H1 (cell line): ENCODE data around the gene PLD5. TPM values are rescaled to one million over a fixed set of nuclear protein-coding genes. Genes with fewer than 3 reads are reported as not detected.

Experiments
- CTCF ChIA-PET: fragments of 300-600 bp; sonication (Branson Sonifier 250); formaldehyde crosslinking; loops from one replicate; lab custom pipeline; 2021; ENCODE audit not compliant: partially characterized antibody; lab: Charles Lee
- POLR2A ChIA-PET: fragments of 300-600 bp; sonication (Branson Sonifier 250); formaldehyde crosslinking; loops from one replicate; lab custom pipeline; 2021; ENCODE audit warnings: inconsistent platforms; ENCODE audit not compliant: partially characterized antibody; lab: Charles Lee
- DNase-seq, 2 experiments: peaks; one replicate each; pipeline versions ENCODE4 v3.0.0 to v3.0.0-alpha.2; 2010 to 2022; ENCODE audit warnings: low spot score in 2 of 2, low read depth in 1 of 2, mixed read lengths in 1 of 2
- FAIRE-seq: peaks from 2 replicates; lab custom pipeline; 2011; peaks lifted over from hg19 to GRCh38; lab: Jason Lieb, UNC
- H2AFZ ChIP-seq: 2 replicates; pipeline ENCODE4 v1.8.1; 2012; ENCODE audit warnings: low read length, inconsistent platforms
- H2AK5ac ChIP-seq: 2 replicates; pipeline ENCODE4 v1.6.1; 2013; ENCODE audit warnings: low read depth, low read length
- H2BK120ac ChIP-seq: replicated peaks from 2 replicates; pipeline ENCODE3; 2013; ENCODE audit warnings: low read depth, low read length, inconsistent platforms
- H2BK12ac ChIP-seq: 2 replicates; pipeline ENCODE4 v1.6.1; 2013; ENCODE audit warnings: low read depth, low read length
- H2BK15ac ChIP-seq: 2 replicates; pipeline ENCODE4 v1.6.1; 2013; ENCODE audit warnings: low read length
- H2BK20ac ChIP-seq: 2 replicates; pipeline ENCODE4 v1.6.1; 2013; ENCODE audit warnings: low read length
- H2BK5ac ChIP-seq: 2 replicates; pipeline ENCODE4 v1.6.1; 2013; ENCODE audit warnings: low read depth, low read length
- H3K14ac ChIP-seq: 2 replicates; pipeline ENCODE4 v1.6.1; 2013; ENCODE audit warnings: inconsistent platforms; ENCODE audit not compliant: insufficient read length
- H3K18ac ChIP-seq: 2 replicates; pipeline ENCODE4 v1.6.1; 2013; ENCODE audit warnings: low read length; ENCODE audit errors: extremely low read depth
- H3K23ac ChIP-seq: 2 replicates; pipeline ENCODE4 v1.6.1; 2013; ENCODE audit warnings: inconsistent platforms; ENCODE audit not compliant: insufficient read length
- H3K23me2 ChIP-seq: 2 replicates; pipeline ENCODE4 v1.6.1; 2013; ENCODE audit warnings: low read depth, low read length
- H3K27ac ChIP-seq: 2 replicates; pipeline ENCODE4 v1.6.1; 2011; ENCODE audit warnings: low read depth, low read length, inconsistent platforms
- H3K27me3 ChIP-seq, 4 experiments: replicated peaks in 1 of 4; 1 replicate in 1 of 4; 2 replicates in 3 of 4; pipeline versions ENCODE4 v1.6.1 to v1.8.1; 2011 to 2013; ENCODE audit warnings: low read length in 3 of 4, mild to moderate bottlenecking in 3 of 4, inconsistent platforms in 2 of 4, mixed read lengths in 2 of 4, moderate library complexity in 1 of 4; ENCODE audit not compliant: control insufficient read depth in 3 of 4, insufficient read depth in 3 of 4; ENCODE audit errors: extremely low read depth in 1 of 4
- H3K36me3 ChIP-seq, 4 experiments: 2 replicates each; pipeline versions ENCODE4 v1.6.1 to v1.8.1; 2011 to 2013; ENCODE audit warnings: mild to moderate bottlenecking in 4 of 4, low read length in 3 of 4, moderate library complexity in 2 of 4, control low read depth in 1 of 4, inconsistent platforms in 1 of 4; ENCODE audit not compliant: insufficient read depth in 4 of 4, control insufficient read depth in 2 of 4
- H3K4ac ChIP-seq: replicated peaks from 2 replicates; pipeline ENCODE3; 2013; ENCODE audit warnings: low read length, low read depth, mixed read lengths, inconsistent platforms; ENCODE audit not compliant: insufficient read length
- H3K4me1 ChIP-seq, 4 experiments: replicated peaks in 1 of 4; 1 replicate in 1 of 4; 2 replicates in 3 of 4; pipeline versions ENCODE4 v1.6.1 to v1.8.1; 2011 to 2013; ENCODE audit warnings: low read length in 3 of 4, inconsistent platforms in 2 of 4, mixed read lengths in 1 of 4; ENCODE audit not compliant: insufficient read depth in 4 of 4, control insufficient read depth in 3 of 4
- H3K4me2 ChIP-seq, 2 experiments: 2 replicates each; pipeline versions ENCODE4 v1.6.1 to v1.8.1; 2011 to 2013; ENCODE audit warnings: low read depth in 2 of 2, low read length in 2 of 2, control low read depth in 1 of 2, inconsistent platforms in 1 of 2, mild to moderate bottlenecking in 1 of 2; ENCODE audit not compliant: insufficient read depth in 1 of 2
- H3K4me3 ChIP-seq, 4 experiments: fragments of 200-600, 300-600 bp in 1 of 4; sonication (generic), shearing (Covaris generic), sonication (Bioruptor Twin) in 1 of 4; 2 replicates each; pipeline versions ENCODE4 v1.5.1 to v1.8.1; 2011 to 2016; ENCODE audit warnings: low read length in 4 of 4, low read depth in 3 of 4, control low read depth in 2 of 4, inconsistent platforms in 2 of 4, mild to moderate bottlenecking in 2 of 4, mixed read lengths in 1 of 4, moderate library complexity in 1 of 4; ENCODE audit not compliant: insufficient read depth in 2 of 4; ENCODE audit errors: extremely low read depth in 1 of 4
- H3K56ac ChIP-seq: replicated peaks from 2 replicates; pipeline ENCODE3; 2013; ENCODE audit warnings: low read depth, mild to moderate bottlenecking, mixed read lengths, low read length, inconsistent platforms; ENCODE audit not compliant: insufficient read length
- H3K79me1 ChIP-seq: 2 replicates; pipeline ENCODE4 v1.6.1; 2013; ENCODE audit warnings: low read depth, low read length, control low read depth
- H3K79me2 ChIP-seq, 2 experiments: 2 replicates each; pipeline versions ENCODE4 v1.6.1 to v1.8.1; 2012 to 2013; ENCODE audit warnings: low read length in 2 of 2, mild to moderate bottlenecking in 2 of 2, inconsistent platforms in 1 of 2; ENCODE audit not compliant: insufficient read depth in 2 of 2, control insufficient read depth in 1 of 2
- H3K9ac ChIP-seq, 4 experiments: replicated peaks in 1 of 4; 1 replicate in 1 of 4; 2 replicates in 3 of 4; pipeline versions ENCODE4 v1.6.1 to v1.8.1; 2011 to 2013; ENCODE audit warnings: low read depth in 3 of 4, low read length in 3 of 4, control low read depth in 2 of 4, mild to moderate bottlenecking in 2 of 4, moderate library complexity in 2 of 4, inconsistent platforms in 1 of 4; ENCODE audit errors: extremely low read depth in 1 of 4
- H3K9me3 ChIP-seq, 2 experiments: 2 replicates each; pipeline versions ENCODE4 v1.6.1 to v1.8.1; 2012 to 2013; ENCODE audit warnings: mild to moderate bottlenecking in 2 of 2, moderate library complexity in 2 of 2, control low read depth in 1 of 2, inconsistent platforms in 1 of 2, low read depth in 1 of 2, low read length in 1 of 2, mixed read lengths in 1 of 2; ENCODE audit not compliant: insufficient read depth in 2 of 2
- H4K20me1 ChIP-seq, 2 experiments: replicated peaks in 1 of 2; 2 replicates each; pipeline versions ENCODE3 to v1.8.1; 2011 to 2013; ENCODE audit warnings: inconsistent platforms in 2 of 2, low read length in 2 of 2, mild to moderate bottlenecking in 1 of 2; ENCODE audit not compliant: insufficient read depth in 2 of 2, control insufficient read depth in 1 of 2
- H4K5ac ChIP-seq: 2 replicates; pipeline ENCODE4 v1.6.1; 2013; ENCODE audit warnings: low read length, low read depth, mixed read lengths, inconsistent platforms; ENCODE audit not compliant: insufficient read length
- H4K8ac ChIP-seq: 2 replicates; pipeline ENCODE4 v1.8.0; 2013; ENCODE audit warnings: mild to moderate bottlenecking, moderate library complexity, low read length, inconsistent platforms; ENCODE audit not compliant: insufficient read depth; ENCODE audit errors: extremely low read depth
- H4K91ac ChIP-seq: replicated peaks from 2 replicates; pipeline ENCODE3; 2013; ENCODE audit warnings: low read length, mixed read lengths, inconsistent platforms; ENCODE audit not compliant: insufficient read length
- ATF2 ChIP-seq: IDR thresholded peaks from 2 replicates; pipeline ENCODE4 v1.6.1; 2012; ENCODE audit warnings: low read length, inconsistent platforms
- SIX5 ChIP-seq: IDR thresholded peaks from 2 replicates; pipeline ENCODE4 v1.6.1; 2011; ENCODE audit warnings: mild to moderate bottlenecking, low read depth, low read length
- TCF12 ChIP-seq: IDR thresholded peaks from 2 replicates; pipeline ENCODE4 v1.6.1; 2011; ENCODE audit warnings: low read depth, mild to moderate bottlenecking, low read length
- WGBS, 2 experiments: shearing (Covaris generic) in 1 of 2; methylation state at CpG; one replicate each; pipeline versions ENCODE4 v1.1.6 to v1.1.7; 2013 to 2015; ENCODE audit warnings: low lambda C conversion rate in 2 of 2, mixed read lengths in 2 of 2, inconsistent platforms in 1 of 2, low coverage in 1 of 2, missing lambda C conversion rate in 1 of 2; ENCODE audit not compliant: insufficient replicate concordance in 2 of 2, insufficient coverage in 1 of 2, insufficient read length in 1 of 2; ENCODE audit errors: extremely low coverage in 1 of 2, missing lambda C conversion rate in 1 of 2; 5-methylcytosine and 5-hydroxymethylcytosine counted together
- polyA plus RNA-seq, 7 experiments: library from polyadenylated mRNA; depleted of rRNA in 3 of 7; stranded (reverse) in 5 of 7; unstranded in 2 of 7; fragments of >200 nt in 5 of 7; fragments of 200-250 nt in 2 of 7; gene quantifications; 1 replicate in 5 of 7; 2 replicates in 1 of 7; 4 replicates in 1 of 7; pipeline versions ENCODE4 v1.2.1 to v1.2.3, GENCODE V29; 2011 to 2013; ENCODE audit warnings: missing spikeins in 2 of 7, mixed read lengths in 2 of 7
- total RNA-seq: library from RNA; stranded (reverse); fragmentation: NEBNext Ultra II Directional; extraction: Animal tissue kit (Norgen Biotek cat#: 25700); gene quantifications from 2 replicates; pipeline ENCODE4 v1.2.1, GENCODE V29; 2021

The PLD5 gene
- total and polyA plus RNA-seq, 2 of the 8 experiments (the other 6 are each of a cell fraction or from before 2014, with no cell fraction given) = 0.86 to 8.5 TPM

DNA sequence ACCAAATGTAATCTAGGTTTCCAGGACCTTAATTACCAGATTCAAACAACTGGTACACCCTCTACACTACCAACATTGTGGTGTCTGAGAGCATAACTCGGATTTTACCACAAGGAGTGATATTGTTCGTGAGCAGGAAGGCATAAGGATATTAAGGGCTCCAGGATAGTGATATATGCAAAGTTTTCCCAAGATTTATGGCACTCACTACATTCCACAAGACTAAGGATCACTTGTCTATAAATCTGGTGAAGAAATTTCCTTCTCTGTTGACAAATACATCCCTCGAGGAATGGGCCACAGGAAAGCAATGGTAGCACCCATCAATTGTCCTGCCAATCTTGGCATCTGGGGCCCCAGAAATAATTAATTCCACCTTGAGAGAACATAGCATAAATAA, 43.1 kb upstream of the PLD5 start:
- Histone ChIP-seq H3K27me3 (no peaks in the 10 kb centered on the region), H2BK12ac (no peak overlapping the region), H2AFZ (no peak overlapping the region), H3K14ac (no peak overlapping the region), H3K79me1 (no peaks in the 10 kb centered on the region), H3K56ac (no peak overlapping the region), H3K23me2 (no peaks in the 10 kb centered on the region), H3K9me3 (peaks cover 2 to 5% of the 10 kb centered on the region in 2 experiments; a peak in 2 of 4 replicates), H4K8ac (no peak overlapping the region), H3K27ac (no peak overlapping the region), H2BK15ac (no peak overlapping the region), H3K4ac (no peak overlapping the region), H3K4me1 (no peaks in the 10 kb centered on the region), H2BK20ac (no peak overlapping the region), H3K9ac (no peak overlapping the region), H3K18ac (no peak overlapping the region), H2AK5ac (no peak overlapping the region), H3K4me2 (no peak overlapping the region), H3K23ac (no peak overlapping the region), H2BK5ac (no peak overlapping the region), H3K79me2 (no peaks in the 10 kb centered on the region), H3K36me3 (no peaks in the 10 kb centered on the region), H4K5ac (no peak overlapping the region), H3K4me3 (no peak overlapping the region), H2BK120ac (no peak overlapping the region), H4K91ac (no peak overlapping the region), H4K20me1 (no peaks in the 10 kb centered on the region)
- POLR2A ChIA-PET = interaction anchor here (1.4 kb wide), 1 partner anchor 14 kb away, joined by 3 read pairs; no protein-coding TSS in a partner anchor
- whole genome bisulfite sequencing, 2 experiments = 82% methylated on average over 3 of the region's 3 CpGs; no CpG with 5 or more reads in 1 of the 2 experiments
- FAIRE-seq (no peak), DNase-seq (no peak)
- CTCF ChIA-PET = interaction anchor here (0.8 to 1.1 kb wide), 2 partner anchors 10 to 13 kb away, joined by 3 read pairs; no protein-coding TSS in a partner anchor
- TF ChIP-seq ATF2 (no peak), TCF12 (no peak), SIX5 (no peak)
